Measurements from ENCODE around the gene NOTUM.

The NOTUM gene

GRCh38 chr17:81908793-81909192 lies 52.2 kb downstream of the NOTUM start:
- DNase-seq, result no peak

GRCh38 chr17:81907219-81908145 lies 53.5 kb downstream of the NOTUM start:
- DNase-seq, result no peak

- DNase-seq, result no peak
Measured at GRCh38 chr17:81906476-81907218, 54.3 kb downstream of the NOTUM start.

- no peak for DNase-seq
Measured at GRCh38 chr17:81905993-81906392, 55.0 kb downstream of the NOTUM start.

GRCh38 chr17:81905424-81905875 lies 55.5 kb downstream of the NOTUM start:
- DNase-seq, result no peak

GRCh38 chr17:81904600-81905423 lies 56.2 kb downstream of the NOTUM start:
- no peak for DNase-seq

- DNase-seq, result no peak
Measured at GRCh38 chr17:81903896-81904599, 56.9 kb downstream of the NOTUM start.

GRCh38 chr17:81903415-81903831 lies 57.6 kb downstream of the NOTUM start:
- no peak for DNase-seq

- DNase-seq, result no peak
Measured at GRCh38 chr17:81902653-81903414, 58.2 kb downstream of the NOTUM start.

Data from hippocampal formation (tissue), 2 donors.